ENCODE data around the gene PRKCE. TPM values are rescaled to one million over a fixed set of nuclear protein-coding genes. Genes with fewer than 3 reads are reported as not detected.
"Not testable (repeated sequence)": the region's sequence is repeated elsewhere in the genome, so short reads cannot be mapped to it uniquely, and the experiment has no call there.

PRKCE gene
- total RNA-seq, 2 experiments from 2014 or later: 24.9 to 26.2 TPM

DNA sequence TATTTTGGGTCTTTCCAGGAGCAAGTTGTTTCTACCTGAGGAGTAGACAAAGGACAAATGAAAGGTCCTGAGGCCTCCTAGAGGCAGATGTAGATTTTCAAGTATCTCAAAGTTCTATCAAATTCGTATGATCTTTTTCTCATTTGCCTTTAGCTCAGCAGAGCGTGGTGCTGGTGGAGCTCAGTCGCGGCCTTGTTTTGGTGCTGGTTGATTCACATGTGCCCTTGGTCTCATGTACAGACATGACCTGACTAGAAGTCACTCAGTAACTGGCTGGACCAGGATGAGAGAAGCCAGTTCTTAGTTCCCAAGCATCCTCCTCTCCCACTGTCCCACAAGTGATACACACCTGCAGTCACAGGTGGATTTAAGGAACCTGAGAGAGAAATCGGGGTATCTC lies 264.0 kb downstream of the PRKCE start:
- no peak overlapping the region for H3K4me3 ChIP-seq (ENCODE audit: low read length)
- H3K9me3 ChIP-seq (ENCODE audit: control insufficient read depth in 1 of 2, insufficient read depth in 1 of 2, low read length in 2 of 2): no peaks in the 10 kb centered on the region
- ATAC-seq (ENCODE audit: poor library complexity): no peak
- no peaks in the 10 kb centered on the region for H3K36me3 Mint-ChIP-seq (ENCODE audit: low read depth)
- no peak overlapping the region for H3K4me3 Mint-ChIP-seq
- no peaks in the 10 kb centered on the region for H3K4me1 ChIP-seq (ENCODE audit: insufficient read depth, low read length)
- no peak for DNase-seq
- no peaks in the 10 kb centered on the region for H3K4me1 Mint-ChIP-seq (ENCODE audit: low read depth)
- no peak overlapping the region for H3K27ac ChIP-seq (ENCODE audit: low read depth in 1 of 2, low read length in 2 of 2)
- no peaks in the 10 kb centered on the region for H3K27me3 Mint-ChIP-seq
- TF ChIP-seq, protein P1, sequence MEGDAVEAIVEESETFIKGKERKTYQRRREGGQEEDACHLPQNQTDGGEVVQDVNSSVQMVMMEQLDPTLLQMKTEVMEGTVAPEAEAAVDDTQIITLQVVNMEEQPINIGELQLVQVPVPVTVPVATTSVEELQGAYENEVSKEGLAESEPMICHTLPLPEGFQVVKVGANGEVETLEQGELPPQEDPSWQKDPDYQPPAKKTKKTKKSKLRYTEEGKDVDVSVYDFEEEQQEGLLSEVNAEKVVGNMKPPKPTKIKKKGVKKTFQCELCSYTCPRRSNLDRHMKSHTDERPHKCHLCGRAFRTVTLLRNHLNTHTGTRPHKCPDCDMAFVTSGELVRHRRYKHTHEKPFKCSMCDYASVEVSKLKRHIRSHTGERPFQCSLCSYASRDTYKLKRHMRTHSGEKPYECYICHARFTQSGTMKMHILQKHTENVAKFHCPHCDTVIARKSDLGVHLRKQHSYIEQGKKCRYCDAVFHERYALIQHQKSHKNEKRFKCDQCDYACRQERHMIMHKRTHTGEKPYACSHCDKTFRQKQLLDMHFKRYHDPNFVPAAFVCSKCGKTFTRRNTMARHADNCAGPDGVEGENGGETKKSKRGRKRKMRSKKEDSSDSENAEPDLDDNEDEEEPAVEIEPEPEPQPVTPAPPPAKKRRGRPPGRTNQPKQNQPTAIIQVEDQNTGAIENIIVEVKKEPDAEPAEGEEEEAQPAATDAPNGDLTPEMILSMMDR (IDR thresholded peaks at IDR 0.05): no peak
- CTCF ChIA-PET: no interaction called here
- H3K27ac Mint-ChIP-seq: no peak overlapping the region
- H3K36me3 ChIP-seq (ENCODE audit: insufficient read depth, low read length): no peaks in the 10 kb centered on the region
- POLR2A ChIA-PET: no interaction called here
- intact Hi-C loops (cut with DNase I, micrococcal nuclease): no loop called here
- H3K9me3 Mint-ChIP-seq: no peaks in the 10 kb centered on the region
- H3K27me3 ChIP-seq (ENCODE audit: control insufficient read depth in 1 of 2, insufficient read depth in 2 of 2, low read length in 2 of 2): no peaks in the 10 kb centered on the region

DNA sequence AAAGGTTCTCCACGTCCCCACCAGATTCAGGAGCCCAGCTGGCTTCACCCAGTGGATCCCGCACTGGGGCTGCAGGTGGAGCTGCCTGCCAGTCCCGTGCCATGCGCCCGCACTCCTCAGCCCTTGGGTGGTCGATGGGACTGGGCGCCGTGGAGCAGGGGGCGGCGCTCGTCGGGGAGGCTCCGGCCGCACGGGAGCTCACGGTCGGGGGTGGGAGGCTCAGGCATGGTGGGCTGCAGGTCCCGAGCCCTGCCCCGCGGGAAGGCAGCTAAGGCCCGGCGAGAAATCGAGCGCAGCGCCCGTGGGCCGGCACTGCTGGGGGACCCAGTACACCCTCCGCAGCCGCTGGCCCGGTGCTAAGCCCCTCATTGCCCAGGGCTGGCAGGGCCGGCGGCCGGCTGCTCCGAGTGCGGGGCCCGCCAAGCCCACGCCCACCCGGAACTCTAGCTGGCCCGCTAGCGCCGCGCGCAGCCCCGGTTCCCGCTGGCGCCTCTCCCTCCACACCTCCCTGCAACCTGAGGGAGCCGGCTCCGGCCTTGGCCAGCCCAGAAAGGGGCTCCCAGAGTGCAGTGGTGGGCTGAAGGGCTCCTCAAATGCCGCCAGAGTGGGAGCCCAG lies 266.2 kb downstream of the PRKCE start:
- ATAC-seq (ENCODE audit: poor library complexity); H3K9me3 Mint-ChIP-seq; POLR2A ChIA-PET; H3K27ac Mint-ChIP-seq; DNase-seq; H3K4me3 ChIP-seq (ENCODE audit: low read length); H3K4me1 ChIP-seq (ENCODE audit: insufficient read depth, low read length); intact Hi-C loops (cut with DNase I, micrococcal nuclease); H3K4me1 Mint-ChIP-seq (ENCODE audit: low read depth); H3K27ac ChIP-seq (ENCODE audit: low read depth in 1 of 2, low read length in 2 of 2); H3K27me3 ChIP-seq (ENCODE audit: control insufficient read depth in 1 of 2, insufficient read depth in 2 of 2, low read length in 2 of 2); H3K4me3 Mint-ChIP-seq; H3K27me3 Mint-ChIP-seq; H3K9me3 ChIP-seq (ENCODE audit: control insufficient read depth in 1 of 2, insufficient read depth in 1 of 2, low read length in 2 of 2); H3K36me3 Mint-ChIP-seq (ENCODE audit: low read depth); CTCF ChIA-PET; H3K36me3 ChIP-seq (ENCODE audit: insufficient read depth, low read length): not testable (repeated sequence)

DNA sequence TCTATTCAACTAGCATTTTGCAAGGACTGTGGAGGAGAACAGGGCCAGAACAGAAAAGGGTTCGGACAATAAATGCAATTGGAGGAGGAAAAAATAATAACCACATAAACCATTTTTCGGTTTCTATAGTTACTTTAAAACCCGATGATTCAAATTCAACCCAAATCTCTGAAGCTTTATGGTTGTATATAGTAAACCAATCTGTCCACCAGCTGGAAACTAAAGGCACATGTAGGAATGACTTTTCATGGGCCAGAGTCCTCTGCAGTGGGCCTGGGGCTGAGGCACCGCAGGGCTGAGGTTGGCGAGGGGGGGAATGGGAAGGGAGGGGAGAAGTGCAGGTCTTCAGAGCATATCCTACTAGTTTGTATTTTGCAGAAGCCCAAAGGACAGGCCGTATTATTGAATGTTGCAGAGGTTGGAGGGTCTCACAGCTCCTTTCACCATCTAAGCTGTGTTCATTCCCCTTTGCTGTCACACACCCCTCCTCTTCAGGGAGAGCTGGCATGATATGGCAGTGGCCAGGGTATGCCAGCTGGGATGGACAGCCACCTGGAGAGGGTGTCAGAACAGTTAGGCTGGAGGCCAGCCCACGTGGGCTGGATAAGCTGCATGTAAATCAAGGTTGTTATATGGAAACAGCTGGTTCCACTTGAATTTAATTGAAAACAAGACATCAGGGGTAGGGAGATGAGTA lies 267.1 kb downstream of the PRKCE start:
- H3K4me3 ChIP-seq (ENCODE audit: low read length): no peak overlapping the region
- DNase-seq (no peak), ATAC-seq (ENCODE audit: poor library complexity) (no peak)
- H3K4me1 ChIP-seq (ENCODE audit: insufficient read depth, low read length): no peaks in the 10 kb centered on the region
- no peak overlapping the region for H3K27ac ChIP-seq (ENCODE audit: low read depth in 1 of 2, low read length in 2 of 2)
- Mint-ChIP-seq H3K27ac (no peak overlapping the region), H3K36me3 (ENCODE audit: low read depth) (no peaks in the 10 kb centered on the region), H3K9me3 (no peaks in the 10 kb centered on the region), H3K4me1 (ENCODE audit: low read depth) (no peaks in the 10 kb centered on the region), H3K4me3 (no peak overlapping the region), H3K27me3 (no peaks in the 10 kb centered on the region)
- POLR2A ChIA-PET: no interaction called here
- CTCF ChIA-PET: no interaction called here
- no peaks in the 10 kb centered on the region for H3K27me3 ChIP-seq (ENCODE audit: control insufficient read depth in 1 of 2, insufficient read depth in 2 of 2, low read length in 2 of 2)
- intact Hi-C loops (cut with DNase I, micrococcal nuclease): no loop called here
- no peaks in the 10 kb centered on the region for H3K36me3 ChIP-seq (ENCODE audit: insufficient read depth, low read length)
- TF ChIP-seq, protein P1 (IDR thresholded peaks at IDR 0.05): no peak
- no peaks in the 10 kb centered on the region for H3K9me3 ChIP-seq (ENCODE audit: control insufficient read depth in 1 of 2, insufficient read depth in 1 of 2, low read length in 2 of 2)
